Measurements from ENCODE around the gene COX14. TPM values are rescaled to one million over a fixed set of nuclear protein-coding genes. Genes with fewer than 3 reads are reported as not detected.

The COX14 gene
- total RNA-seq, 2 donors from 2014 or later = 139 to 181 TPM

DNA sequence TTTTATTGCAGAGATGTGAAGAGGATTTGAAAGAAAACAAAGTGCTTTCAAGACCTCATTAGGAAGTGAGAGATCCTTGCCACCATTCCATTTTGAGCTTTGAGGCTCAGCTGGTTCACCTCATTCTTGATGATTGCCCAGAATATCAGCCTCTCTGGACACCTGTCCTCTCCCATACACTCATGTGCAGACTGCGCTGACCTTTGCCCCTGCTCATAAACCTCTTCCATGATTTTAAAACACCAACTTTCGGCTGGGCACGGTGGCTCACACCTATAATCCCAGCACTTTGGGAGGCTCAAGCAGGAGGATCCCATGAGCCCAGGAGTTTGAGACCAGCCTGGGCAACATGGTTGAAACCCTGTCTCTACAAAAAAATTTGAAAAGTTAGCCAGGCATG is 8.9 kb downstream of the COX14 start:
- no peak for DNase-seq (ENCODE audit: low spot score)
- Histone ChIP-seq H3K4me1 (peaks cover 0 to 8% of the 10 kb centered on the region in 2 donors), H3K36me3 (peaks cover 33% of the 10 kb centered on the region), H3K27ac (no peak overlapping the region), H3K4me3 (no peak overlapping the region), H3K27me3 (no peaks in the 10 kb centered on the region), H3K9me3 (no peaks in the 10 kb centered on the region)
- TF ChIP-seq, protein P1, sequence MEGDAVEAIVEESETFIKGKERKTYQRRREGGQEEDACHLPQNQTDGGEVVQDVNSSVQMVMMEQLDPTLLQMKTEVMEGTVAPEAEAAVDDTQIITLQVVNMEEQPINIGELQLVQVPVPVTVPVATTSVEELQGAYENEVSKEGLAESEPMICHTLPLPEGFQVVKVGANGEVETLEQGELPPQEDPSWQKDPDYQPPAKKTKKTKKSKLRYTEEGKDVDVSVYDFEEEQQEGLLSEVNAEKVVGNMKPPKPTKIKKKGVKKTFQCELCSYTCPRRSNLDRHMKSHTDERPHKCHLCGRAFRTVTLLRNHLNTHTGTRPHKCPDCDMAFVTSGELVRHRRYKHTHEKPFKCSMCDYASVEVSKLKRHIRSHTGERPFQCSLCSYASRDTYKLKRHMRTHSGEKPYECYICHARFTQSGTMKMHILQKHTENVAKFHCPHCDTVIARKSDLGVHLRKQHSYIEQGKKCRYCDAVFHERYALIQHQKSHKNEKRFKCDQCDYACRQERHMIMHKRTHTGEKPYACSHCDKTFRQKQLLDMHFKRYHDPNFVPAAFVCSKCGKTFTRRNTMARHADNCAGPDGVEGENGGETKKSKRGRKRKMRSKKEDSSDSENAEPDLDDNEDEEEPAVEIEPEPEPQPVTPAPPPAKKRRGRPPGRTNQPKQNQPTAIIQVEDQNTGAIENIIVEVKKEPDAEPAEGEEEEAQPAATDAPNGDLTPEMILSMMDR (IDR thresholded peaks at IDR 0.05) = no peak

DNA sequence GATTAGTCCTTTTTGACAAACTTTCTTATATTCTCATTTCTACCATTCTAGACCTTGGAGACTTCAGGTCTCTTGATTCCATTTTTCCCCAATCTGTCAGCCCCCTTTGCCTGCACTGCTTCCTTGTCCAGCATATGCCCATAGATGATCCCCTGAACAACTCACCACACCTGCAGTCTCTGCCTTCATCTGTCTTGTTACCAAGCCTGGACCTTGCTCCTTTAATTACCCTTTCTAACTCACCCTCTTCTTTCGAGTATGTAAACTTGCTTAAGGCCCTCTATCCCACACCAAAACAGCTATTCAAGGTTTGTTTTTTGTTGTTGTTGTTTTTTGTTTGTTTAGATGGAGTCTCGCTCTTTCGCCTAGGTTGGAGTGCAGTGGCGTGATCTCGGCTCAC is 9.6 kb downstream of the COX14 start:
- Histone ChIP-seq H3K4me3 (no peak overlapping the region), H3K36me3 (peaks cover 33% of the 10 kb centered on the region), H3K9me3 (no peaks in the 10 kb centered on the region), H3K27ac (no peak overlapping the region), H3K27me3 (no peaks in the 10 kb centered on the region), H3K4me1 (peaks cover 0 to 6% of the 10 kb centered on the region in 2 donors)
- no peak for DNase-seq (ENCODE audit: low spot score)
- TF ChIP-seq, protein P1 (IDR thresholded peaks at IDR 0.05) = no peak

DNA sequence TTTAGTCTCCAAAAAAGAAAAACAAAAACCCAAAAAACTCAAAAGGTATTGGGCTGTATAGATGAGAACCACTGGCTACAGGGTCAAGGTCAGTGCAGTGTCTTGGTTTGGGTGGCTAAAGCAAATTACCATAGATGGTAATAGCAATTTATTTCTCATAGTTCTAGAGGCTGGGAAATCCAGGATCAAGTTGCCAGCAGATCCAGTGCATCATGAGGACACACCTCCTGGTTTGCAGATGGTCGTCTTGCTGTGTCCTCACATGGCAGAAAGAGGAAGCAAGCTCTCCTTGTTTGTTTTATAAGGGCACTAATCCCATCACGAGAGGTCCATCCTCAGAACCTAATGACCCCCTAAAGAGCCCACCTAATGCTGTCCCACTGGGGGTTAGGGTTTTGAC is 11.2 kb downstream of the COX14 start:
- H3K4me3 ChIP-seq = no peak overlapping the region
- H3K27me3 ChIP-seq = no peaks in the 10 kb centered on the region
- no peak for DNase-seq (ENCODE audit: low spot score)
- H3K27ac ChIP-seq = no peak overlapping the region
- H3K9me3 ChIP-seq = no peaks in the 10 kb centered on the region
- TF ChIP-seq, protein P1 (IDR thresholded peaks at IDR 0.05) = no peak
- no peaks in the 10 kb centered on the region for H3K4me1 ChIP-seq
- H3K36me3 ChIP-seq = peaks cover 43% of the 10 kb centered on the region

DNA sequence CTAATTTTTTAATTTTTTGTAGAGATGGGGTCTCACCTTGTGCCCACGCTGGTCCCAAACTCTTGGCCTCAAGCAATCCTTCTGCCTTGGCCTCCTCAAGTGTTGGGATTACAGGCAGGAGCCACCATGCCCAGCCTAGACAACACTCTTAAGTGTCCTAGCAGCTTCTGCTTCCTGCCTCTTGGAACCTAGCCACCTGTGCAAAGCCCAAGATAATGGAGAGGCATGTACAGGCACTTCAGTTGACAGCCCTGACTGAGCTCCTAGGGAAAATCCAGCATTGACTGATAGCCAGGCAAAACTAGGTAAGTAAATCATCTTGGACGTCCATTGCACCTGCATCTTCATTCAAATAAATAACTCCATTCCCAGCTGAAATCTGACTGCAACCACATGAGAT is 15.5 kb downstream of the COX14 start:
- H3K36me3 ChIP-seq = peaks cover 39% of the 10 kb centered on the region
- no peak for DNase-seq (ENCODE audit: low spot score)
- H3K27me3 ChIP-seq = no peaks in the 10 kb centered on the region
- H3K9me3 ChIP-seq = no peaks in the 10 kb centered on the region
- TF ChIP-seq, protein P1 (IDR thresholded peaks at IDR 0.05) = no peak
- no peaks in the 10 kb centered on the region for H3K4me1 ChIP-seq
- H3K27ac ChIP-seq = no peak overlapping the region
- H3K4me3 ChIP-seq = no peak overlapping the region

DNA sequence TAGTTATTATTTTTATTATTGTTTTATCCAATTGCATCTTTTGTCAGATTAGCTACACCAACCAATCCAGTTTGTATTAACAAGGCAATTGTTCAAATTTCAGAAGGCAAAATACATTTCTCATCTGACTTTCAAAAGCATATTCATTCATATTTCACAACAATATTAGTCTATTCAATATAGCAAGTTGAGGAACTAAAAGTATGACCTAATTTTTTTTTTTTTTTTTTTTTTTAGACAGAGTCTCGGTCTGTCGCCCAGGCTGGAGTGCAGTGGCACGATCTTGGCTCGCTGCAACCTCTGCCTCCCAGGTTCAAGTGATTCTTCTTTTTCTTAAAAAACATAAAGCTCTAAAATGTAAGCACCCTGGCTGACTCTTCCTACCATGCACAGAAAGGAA is 17.3 kb downstream of the COX14 start:
- no peak overlapping the region for H3K27ac ChIP-seq
- H3K36me3 ChIP-seq = peaks cover 48% of the 10 kb centered on the region
- TF ChIP-seq, protein P1 (IDR thresholded peaks at IDR 0.05) = no peak
- H3K4me1 ChIP-seq = no peaks in the 10 kb centered on the region
- no peaks in the 10 kb centered on the region for H3K27me3 ChIP-seq
- no peak for DNase-seq (ENCODE audit: low spot score)
- H3K9me3 ChIP-seq = no peaks in the 10 kb centered on the region
- H3K4me3 ChIP-seq = no peak overlapping the region

DNA sequence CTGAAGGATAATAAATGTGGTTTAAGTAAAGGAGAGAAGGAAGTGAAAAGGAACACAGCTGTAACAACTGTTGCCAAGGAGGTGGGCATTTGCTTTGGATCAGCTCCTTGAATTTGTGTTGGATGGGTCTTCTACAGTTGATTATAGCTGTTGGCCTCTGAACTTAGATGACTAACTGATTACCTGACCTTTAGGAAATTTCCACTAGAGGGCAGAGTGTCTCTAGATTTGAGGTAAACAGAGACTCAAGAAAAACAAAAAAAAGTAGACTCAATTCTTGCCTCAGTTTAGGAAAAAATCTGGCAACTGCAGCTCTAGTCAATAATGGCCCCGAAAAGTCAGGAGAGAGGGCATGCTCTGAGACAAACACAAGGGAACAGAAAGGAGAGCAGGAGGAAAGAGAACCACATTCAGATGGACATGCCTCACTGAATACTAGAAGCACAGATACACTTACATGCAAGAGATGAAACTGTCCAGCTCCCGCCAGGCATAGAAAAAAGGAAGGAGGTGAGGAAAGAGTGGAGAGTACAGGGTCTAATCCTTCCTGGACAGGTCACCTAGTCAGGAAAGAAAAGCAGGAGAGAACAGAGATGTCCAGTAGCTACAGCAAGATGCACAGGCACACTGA is 20.6 kb downstream of the COX14 start:
- peaks cover 49% of the 10 kb centered on the region for H3K36me3 ChIP-seq
- H3K9me3 ChIP-seq = no peaks in the 10 kb centered on the region

More for the DNA sequence above, 20.6 kb downstream of the COX14 start:
- Histone ChIP-seq H3K4me1 (no peaks in the 10 kb centered on the region), H3K27me3 (no peaks in the 10 kb centered on the region), H3K4me3 (no peak overlapping the region), H3K27ac (no peak overlapping the region)
- no peak for DNase-seq (ENCODE audit: low spot score)
- TF ChIP-seq, protein P1 (IDR thresholded peaks at IDR 0.05) = no peak
